HG03565 (cell line): Measurements from ENCODE around the gene ELFN2.
"Not testable (repeated sequence)": the region's sequence is repeated elsewhere in the genome, so short reads cannot be mapped to it uniquely, and the experiment has no call there.

Experiments
- ATAC-seq: cut with Tn5 transposase; IDR thresholded peaks from one replicate; pipeline ENCODE4 v1.9.1; 2021; ENCODE audit warnings: mild to moderate bottlenecking, moderate library complexity; ENCODE audit not compliant: unreplicated experiment

ELFN2 gene, protein sequence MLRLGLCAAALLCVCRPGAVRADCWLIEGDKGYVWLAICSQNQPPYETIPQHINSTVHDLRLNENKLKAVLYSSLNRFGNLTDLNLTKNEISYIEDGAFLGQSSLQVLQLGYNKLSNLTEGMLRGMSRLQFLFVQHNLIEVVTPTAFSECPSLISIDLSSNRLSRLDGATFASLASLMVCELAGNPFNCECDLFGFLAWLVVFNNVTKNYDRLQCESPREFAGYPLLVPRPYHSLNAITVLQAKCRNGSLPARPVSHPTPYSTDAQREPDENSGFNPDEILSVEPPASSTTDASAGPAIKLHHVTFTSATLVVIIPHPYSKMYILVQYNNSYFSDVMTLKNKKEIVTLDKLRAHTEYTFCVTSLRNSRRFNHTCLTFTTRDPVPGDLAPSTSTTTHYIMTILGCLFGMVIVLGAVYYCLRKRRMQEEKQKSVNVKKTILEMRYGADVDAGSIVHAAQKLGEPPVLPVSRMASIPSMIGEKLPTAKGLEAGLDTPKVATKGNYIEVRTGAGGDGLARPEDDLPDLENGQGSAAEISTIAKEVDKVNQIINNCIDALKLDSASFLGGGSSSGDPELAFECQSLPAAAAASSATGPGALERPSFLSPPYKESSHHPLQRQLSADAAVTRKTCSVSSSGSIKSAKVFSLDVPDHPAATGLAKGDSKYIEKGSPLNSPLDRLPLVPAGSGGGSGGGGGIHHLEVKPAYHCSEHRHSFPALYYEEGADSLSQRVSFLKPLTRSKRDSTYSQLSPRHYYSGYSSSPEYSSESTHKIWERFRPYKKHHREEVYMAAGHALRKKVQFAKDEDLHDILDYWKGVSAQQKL

DNA sequence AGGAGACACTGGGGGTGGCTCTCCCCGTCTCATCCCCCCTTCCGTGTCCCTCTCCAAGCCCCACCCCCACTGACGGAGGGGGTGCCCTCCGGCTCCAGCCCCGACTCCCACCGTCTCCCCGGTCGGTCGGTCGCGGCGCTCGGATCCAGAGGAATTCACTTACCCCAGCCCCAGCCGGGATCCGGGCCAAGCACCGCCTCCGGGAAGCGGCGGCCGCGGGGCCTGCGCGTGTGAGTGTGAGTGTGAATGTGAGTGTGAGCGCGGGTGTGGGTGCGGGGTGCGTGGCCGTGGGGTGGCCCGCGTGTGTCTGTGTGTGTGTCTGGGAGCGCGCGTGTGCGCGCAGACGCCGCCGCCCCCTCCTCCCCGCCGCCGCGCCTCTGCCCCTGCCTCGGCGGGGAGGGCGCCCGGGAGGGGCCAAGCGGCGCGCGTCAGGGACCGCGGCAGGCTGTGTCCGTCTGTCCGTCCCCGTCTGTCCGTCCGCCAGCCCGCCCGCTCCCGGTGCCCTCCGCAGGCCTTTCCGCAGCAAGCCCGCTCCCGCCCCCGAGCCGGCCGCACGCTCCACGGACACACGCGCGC lies at the start of gene ELFN2:
TSS of gene ELFN2 (minus strand) at position 345 of the 576 bp plus-strand sequence. CDS start 51,945 bp downstream, outside the sequence.
- ATAC-seq, result no peak

DNA sequence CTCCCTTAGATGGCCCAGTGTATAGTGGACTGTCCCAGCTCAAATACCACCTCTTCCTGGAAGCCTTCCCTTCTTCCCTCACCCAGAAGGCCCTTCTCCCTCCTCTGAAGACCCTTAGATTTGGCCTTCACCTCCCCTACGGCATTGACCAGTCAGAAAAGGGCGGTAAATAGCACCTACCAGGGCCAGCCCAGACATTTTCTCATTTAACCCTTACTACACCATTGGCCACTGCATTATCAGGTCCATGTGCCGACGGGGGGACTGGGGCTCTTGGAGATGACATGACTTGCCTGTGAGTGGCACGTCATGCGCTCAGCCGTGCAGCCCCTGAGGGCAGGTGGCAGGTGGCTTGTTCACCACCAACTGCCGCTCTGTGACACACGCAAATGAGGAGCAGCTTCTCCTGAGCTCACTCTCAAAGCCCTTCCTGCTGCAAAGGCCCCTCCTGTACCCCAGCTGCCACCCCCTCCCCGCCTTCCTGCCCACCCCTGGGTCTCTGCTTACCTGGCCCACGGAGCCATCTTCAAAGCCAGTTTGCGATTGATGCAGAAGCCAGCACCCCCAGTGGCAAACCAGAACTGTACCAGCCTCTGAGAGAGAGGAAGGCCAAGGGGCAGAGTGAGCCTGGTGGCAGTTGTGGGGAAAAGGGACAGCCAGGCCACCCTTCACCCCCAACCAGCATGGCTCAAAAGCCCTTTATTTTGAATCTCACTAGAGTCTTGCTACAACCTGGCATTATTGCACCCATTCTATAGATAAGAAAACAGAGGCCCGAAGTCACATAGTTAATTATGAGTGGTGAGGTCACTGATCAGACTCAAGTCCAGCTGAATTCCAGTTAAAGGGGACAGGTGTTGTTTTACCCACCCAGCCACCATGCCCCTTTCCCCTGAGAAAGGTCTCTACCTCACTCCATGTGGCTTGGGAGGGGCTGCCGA lies 49.4 kb upstream of the ELFN2 start:
- no peak for ATAC-seq

DNA sequence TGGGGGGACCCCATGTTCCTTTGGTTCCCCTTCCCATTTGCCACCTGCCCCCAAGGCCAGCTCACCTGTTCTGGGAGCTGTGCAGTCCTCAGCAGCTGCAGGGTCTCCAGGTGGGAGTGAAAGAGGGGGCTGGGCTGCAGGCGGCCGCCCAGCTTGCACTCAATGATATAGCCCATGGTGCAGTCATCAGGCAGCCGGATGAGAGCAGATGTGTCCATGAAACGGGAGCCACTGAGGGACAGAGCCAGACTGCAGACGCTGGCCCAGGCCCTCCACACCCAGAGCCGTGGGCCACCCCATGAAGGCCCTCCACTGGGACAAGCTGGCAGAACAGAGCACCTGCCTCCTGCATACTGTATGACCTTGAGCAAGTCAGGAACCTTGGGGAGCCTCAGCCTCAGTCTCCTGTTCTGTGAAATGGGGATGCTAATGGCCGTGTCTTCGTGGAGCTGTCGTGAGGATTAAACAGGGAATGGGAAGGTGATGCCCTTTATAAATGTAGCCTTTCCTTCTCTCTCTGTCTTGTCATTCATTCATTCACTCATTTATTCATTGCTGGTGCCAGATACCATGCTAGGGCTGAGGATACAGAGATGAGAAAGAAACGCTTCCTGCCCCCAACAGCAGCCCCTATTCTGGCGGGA lies 47.3 kb upstream of the ELFN2 start:
- no peak for ATAC-seq

DNA sequence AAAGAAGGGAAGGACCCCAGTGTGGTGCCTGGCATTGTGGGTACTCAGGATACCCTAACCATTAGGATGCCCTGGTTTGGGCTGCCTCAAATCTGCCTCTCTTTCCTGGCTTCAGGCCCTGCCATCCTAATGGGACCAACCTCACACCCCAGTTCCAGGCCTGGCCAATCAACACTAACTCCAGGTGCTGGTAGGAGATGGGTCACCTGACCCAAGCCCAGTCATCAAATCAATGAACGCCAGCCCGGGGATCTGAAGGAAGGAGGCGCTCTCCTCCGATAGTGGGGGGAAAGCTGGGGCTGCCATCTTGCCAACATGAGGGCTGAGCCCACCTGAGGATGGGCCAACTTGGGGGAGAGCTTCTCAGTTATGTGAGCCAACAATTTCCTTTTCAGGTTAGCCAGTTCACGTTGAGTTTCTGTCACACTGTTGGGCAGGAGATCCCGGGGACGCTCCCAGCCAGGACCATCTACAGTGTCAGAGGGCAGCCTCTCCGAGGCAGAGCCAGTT lies 46.2 kb upstream of the ELFN2 start:
- no peak for ATAC-seq

DNA sequence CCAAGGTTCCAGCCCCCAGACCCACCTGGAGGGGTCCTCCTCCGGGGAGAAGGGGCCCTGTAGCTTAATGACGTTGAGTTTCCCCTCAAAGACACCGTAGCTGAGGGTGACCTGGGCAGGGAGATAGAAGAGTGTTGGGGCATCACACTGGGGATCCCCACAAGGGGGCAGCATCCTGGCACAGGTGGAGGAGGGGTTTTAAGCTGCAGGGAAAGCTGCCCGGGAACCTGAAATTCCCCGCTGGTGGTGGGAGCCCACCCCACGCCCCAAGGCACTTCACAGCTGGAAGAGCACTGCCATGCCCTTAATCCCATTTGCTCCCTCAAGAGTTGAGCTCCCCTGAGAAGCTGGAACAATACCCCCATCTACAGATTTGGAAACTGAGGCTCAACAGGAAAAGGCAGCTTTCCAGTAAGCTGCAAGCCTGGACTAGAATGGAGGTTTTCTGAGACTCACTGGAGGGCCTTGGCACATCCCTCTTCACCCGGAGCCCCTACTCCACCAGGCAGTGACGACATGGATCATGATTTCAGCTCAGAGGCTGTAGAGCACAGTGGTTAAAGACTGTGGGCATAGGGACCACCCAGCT lies 45.2 kb upstream of the ELFN2 start:
- no peak for ATAC-seq

DNA sequence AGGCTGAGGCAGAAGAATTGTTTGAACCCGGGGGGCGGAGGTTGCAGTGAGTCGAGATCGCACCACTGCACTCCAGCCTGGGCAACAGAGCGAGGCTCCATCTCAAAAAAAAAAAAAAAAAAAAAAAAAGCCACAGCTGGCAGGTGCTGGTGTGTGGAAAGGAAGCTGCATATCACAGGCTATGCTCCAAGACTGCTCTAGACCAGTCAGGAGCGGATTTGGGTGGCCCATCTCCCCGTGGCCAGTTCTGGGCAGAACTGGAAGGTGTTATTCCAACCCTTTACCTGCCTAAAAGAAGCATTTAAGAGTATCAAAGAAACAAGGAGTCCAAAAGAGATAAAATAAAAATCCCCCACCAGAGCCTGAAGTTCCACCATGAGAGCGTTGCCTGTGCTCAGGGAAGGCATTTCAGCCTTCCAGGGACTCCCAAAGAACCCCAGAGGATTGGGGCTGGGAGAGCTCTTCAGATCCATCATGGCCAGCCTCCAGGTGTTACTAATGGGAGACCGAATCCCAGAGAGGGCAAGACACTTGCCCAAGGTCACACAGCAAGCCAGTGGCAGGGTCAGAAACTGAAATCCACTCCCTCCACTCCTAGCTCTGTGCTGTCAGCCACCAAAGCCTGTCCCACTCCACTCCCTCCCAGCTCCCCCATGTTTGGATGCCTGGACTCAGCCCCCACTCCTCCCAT lies 44.6 kb upstream of the ELFN2 start:
- ATAC-seq, result no peak

DNA sequence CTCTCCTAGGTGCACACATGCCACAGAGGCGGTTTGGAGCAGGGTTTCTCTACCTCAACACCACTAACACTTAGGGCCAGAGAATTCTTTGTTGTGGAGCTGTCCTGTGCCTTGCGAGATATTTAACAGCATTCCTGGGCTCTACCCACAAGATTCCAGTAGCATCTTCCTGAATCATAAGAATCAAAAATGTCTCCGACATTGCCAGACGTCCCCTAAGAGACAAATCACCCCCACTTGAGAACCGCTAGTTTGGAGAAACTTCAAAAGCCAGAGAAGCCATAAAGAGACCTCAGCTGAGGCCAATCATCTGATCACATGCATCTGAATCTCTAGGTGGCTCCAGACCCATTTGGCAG lies 42.8 kb upstream of the ELFN2 start:
- ATAC-seq, result no peak

DNA sequence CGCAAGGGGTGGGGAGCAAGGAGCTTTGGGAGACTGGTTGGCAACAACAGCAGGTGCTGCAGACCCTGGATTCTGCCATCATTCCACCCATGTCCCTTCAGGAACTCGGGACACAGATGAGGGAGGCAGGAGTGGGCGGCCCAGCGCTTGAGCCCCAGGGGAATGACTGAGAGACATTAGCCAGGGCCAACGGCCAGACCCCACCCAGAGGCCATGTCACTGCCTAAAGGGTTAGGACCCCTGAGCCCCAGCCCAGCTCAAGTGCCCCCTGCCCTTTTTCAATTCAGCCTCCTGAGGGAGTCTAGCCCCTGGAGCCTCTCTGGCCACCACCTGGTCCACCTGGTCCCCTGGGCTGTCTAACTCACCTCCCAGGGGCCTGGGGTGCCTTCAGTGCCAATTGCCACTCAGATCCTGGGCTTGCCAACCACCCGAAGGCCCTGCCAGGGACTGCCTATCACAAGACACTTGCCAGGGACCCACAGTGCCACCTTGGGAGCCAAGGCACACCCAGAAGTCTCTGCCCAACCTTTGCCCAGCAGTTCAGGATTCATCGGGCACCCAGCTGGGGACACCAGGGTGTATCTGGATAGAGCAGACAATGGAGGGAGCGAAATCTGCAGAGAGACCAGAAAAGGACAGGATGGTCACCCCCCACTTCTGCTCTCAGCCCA lies 42.3 kb upstream of the ELFN2 start:
- ATAC-seq, result no peak

DNA sequence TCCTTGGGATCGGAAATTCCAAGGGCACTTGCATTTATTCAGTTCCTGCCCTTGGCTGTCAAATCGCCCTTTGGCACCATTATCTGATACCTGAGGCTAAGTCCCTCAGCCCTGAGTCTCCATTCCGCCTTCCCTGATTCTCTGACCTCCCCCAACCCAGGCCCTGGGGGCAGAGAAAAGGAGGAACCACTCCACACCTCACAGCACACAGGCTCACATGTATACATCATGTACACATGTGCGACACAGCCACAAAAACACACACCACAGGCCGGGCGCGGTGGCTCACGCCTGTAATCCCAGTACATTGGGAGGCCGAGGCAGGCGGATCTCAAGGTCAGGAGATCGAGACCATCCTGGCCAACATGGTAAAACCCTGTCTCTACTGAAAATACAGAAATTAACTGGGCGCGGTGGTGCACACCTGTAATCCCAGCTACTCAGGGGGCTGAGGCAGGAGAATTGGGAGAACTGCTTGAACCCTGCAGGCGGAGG lies 41.0 kb upstream of the ELFN2 start:
- ATAC-seq, result not testable (repeated sequence)

DNA sequence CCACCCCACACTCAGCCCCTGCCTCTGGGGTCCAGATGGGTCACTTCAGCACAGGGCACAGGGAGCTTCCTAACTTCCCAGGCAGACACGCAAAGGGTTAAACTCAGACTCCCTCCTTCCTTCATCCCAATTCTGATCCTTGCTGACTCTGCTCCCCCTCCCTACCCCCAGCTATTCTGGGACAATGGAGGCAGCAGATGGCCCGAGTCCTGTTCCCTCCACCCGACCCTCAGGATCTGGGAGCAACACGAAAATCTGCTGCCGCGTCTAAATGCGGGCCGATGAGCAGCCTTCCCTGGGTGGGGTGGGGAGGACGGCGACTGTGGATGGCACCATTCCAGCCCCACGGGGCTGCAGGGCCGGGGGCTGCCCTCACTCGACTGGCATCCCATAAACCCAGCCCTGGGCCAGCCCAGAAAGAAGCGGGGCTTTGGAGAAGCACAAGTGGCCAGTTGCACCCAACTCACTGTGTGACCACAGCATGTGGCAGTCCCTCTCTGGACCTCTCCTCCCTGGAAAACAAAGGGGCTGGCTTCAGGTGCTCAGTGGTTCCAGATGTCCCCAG lies 40.2 kb upstream of the ELFN2 start:
- no peak for ATAC-seq

DNA sequence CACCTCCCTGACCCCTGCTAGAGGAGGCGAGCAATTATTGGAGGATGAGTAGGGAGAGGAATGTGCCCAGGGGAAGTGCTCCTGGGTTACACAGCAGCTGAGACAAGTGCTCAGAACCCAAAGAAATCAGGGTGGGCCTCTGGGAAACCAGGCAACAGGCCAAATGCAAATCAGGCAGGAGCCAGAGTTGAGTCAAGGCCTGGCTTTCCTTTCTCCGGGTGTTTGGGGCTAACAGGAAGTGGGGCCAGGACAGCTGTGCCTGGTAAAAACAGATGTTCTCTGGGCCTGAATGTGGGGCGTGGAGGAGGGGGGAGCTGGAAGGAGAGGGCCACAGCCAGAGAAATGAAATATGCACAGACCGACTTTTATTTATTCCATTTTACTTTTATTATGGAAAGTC lies 36.9 kb upstream of the ELFN2 start:
- no peak for ATAC-seq

DNA sequence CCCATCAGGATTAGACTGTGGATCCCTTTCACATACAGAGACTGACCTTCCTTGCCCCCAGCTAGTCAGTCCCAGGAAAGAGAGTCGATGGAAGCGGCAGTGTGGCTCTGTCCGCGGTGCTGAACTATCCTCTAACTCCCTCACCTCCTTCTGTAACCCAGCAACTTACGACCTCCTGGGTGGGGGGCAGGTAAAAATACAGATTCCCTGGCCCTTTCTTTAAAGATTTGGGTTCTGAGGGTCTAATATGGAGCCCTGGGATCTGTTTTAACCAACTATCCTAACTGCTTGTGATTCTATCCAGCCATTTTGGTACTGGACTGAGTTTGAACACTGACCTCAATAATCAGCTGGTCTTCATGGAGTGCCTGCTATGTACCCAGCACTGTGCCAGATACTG lies 35.7 kb upstream of the ELFN2 start:
- no peak for ATAC-seq

DNA sequence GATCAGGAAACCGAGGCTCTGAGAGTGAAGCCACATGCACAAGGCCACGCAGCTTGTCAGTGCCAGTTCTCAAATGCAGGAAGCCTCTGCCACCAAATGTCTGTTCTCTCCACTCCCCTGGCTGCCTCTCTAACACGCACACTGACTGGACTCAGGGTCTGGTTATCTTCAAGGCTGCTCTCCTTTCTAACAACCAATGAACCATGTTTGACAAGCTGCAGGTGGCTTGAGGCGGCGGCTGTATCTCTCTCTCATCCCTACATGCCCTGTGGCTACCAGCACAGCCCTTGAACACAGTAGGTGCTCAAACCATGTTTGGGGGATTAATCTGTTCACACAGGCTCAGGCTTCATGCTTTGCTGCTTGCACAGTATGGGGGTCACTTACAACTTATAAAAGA lies 35.2 kb upstream of the ELFN2 start:
- no peak for ATAC-seq

DNA sequence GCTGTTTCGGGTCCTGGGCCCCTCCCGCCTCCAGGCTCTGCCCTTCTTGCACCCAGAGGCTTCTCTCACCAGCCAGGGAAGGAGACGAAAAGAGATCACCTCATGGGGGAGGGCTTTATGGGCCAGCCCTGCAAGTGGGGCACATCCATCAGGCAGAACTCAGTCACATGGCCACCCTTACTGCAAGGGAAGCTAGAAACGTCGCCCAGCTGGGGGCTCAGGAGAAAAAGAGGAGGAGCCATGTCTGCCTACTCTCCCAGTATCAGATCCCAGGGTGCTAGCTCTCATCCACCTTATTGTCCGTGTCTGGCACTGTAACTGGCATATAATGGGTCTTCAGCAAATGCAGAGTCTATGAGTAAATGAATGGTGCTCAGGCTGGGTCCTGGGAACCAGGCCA lies 34.7 kb upstream of the ELFN2 start:
- no peak for ATAC-seq

DNA sequence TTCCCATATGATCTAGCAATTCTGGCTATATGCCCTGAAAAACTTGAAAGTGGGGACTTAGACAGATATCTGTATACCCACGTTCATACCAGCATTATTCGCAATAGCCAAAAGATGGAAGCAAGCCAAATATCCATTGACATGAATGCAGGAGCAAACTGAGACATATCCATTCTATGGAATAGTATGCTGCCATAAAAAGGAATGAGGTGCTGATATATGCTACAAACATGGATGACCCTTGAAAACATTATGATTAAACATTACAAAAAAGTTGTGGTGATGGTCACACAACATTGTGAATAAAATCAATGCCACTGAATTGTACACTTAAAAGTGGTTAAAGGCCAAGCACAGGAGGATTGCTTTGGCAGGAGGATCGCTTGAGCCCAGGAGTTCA lies 33.4 kb upstream of the ELFN2 start:
- ATAC-seq, result no peak

DNA sequence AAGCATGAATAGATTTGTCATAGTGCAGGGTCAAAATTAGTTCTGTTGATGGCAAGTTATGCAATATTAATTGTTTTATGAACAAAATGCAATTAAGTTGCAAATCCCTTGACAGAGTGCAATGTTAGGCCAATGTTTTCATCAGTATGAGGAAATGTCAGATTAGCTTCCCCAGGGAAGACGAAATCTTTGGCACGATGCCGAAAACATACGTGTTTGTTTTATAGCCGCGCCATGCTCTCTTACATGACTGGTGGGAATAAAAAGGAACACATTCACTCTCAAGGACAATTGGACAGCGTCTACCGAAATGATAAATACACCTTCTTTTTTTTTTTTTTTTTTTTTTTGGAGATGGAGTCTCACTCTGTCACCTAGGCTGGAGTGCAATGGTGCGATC lies 31.9 kb upstream of the ELFN2 start:
- ATAC-seq, result no peak

DNA sequence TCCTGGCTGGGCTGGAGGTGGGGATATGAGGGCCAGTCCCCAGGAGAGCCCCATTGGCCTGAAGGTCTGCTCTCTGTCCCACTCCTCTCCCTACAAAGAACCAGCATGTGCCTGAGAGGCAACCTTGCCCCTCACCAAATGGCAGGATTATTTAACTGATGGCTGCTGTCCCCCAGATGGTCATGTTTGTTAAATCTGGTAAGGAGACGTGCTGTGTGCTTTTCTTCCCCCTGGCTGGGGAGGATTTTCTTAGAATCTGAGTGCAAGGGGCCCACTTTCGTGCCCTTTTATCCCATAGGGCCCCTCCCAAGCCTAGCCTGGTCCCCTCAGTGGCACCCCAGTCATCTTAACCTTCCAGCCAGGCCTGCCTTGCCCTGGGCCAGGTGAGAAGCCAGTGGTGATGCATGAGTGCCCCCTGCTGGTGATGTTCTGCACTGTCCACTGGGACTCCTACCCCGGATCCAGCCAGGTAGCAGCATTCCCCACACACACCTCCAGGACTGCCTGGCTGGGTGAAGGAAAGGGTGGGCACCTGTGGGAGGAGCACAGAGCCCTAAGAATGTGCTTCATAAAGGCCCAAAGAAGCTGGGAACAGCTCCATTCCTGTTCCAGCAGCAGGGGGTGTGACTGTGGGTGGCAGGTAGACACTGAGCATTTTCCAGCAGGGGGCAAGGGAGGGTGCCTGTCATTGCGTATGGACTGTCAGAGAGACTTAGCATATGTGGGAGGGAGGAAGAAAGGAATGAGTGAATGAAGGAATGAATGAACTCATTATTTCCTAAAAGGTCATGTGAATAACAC lies 30.0 kb upstream of the ELFN2 start:
- ATAC-seq, result no peak
